IMR-90 (cell line): Measurements from ENCODE around the gene KIF18B. TPM values are rescaled to one million over a fixed set of nuclear protein-coding genes. Genes with fewer than 3 reads are reported as not detected.

Source experiments
- ATAC-seq: fragments of 200-7000 bp; cut with Tn5 transposase; 2 replicates; pipeline ENCODE4 v1.9.1; 2020; ENCODE audit warnings: low read depth, mild to moderate bottlenecking, moderate library complexity
- BruUV-seq: library from RNA; stranded (reverse); fragments of 400-500 nt; replicated peaks from 2 replicates; lab custom pipeline; 2021; lab: Mats Ljungman, UMichigan
- CTCF ChIA-PET: fragments of 300-600 bp; formaldehyde crosslinking; extraction: SDS; loops from one replicate; lab custom pipeline; 2021; ENCODE audit warnings: antibody characterized with exemption; lab: Yijun Ruan, JAX
- POLR2A ChIA-PET: fragments of 300-600 bp; sonication (Branson Sonifier 250); formaldehyde crosslinking; loops from one replicate; lab custom pipeline; 2022; ENCODE audit warnings: antibody characterized with exemption; ENCODE audit not compliant: unreplicated experiment; lab: Charles Lee
- DNase-seq: peaks from one replicate; pipeline ENCODE4 v3.0.0; 2013
- H2AFZ ChIP-seq: replicated peaks from 2 replicates; pipeline ENCODE3; 2013; ENCODE audit warnings: low read length, mild to moderate bottlenecking; ENCODE audit not compliant: poor library complexity
- H2AK5ac ChIP-seq: 2 replicates; pipeline ENCODE4 v1.6.1; 2013; ENCODE audit warnings: low read depth, low read length, inconsistent platforms
- H2AK9ac ChIP-seq: replicated peaks from 2 replicates; pipeline ENCODE3; 2013; ENCODE audit warnings: mild to moderate bottlenecking, low read depth, low read length, moderate library complexity; ENCODE audit not compliant: poor library complexity
- H2BK120ac ChIP-seq: 2 replicates; pipeline ENCODE4 v1.6.1; 2013; ENCODE audit warnings: low read depth, low read length, inconsistent platforms
- H2BK15ac ChIP-seq: 3 replicates; pipeline ENCODE4 v1.6.1; 2013; ENCODE audit warnings: low read depth, low read length, inconsistent platforms
- H2BK20ac ChIP-seq: 2 replicates; pipeline ENCODE4 v1.6.1; 2013; ENCODE audit warnings: low read depth, mild to moderate bottlenecking, inconsistent platforms, low read length, moderate library complexity
- H2BK5ac ChIP-seq: 2 replicates; pipeline ENCODE4 v1.6.1; 2013; ENCODE audit warnings: mild to moderate bottlenecking, low read depth, low read length, inconsistent platforms; ENCODE audit not compliant: poor library complexity, severe bottlenecking
- H3K14ac ChIP-seq: replicated peaks from 2 replicates; pipeline ENCODE4 v1.6.1; 2013; ENCODE audit warnings: low read depth, low read length, inconsistent platforms
- H3K18ac ChIP-seq: 2 replicates; pipeline ENCODE4 v1.6.1; 2013; ENCODE audit warnings: low read depth, low read length, control low read depth
- H3K23ac ChIP-seq: 2 replicates; pipeline ENCODE4 v1.6.1; 2013; ENCODE audit warnings: low read depth, low read length, inconsistent platforms
- H3K27ac ChIP-seq: 2 replicates; pipeline ENCODE4 v1.5.1; 2013; ENCODE audit warnings: mild to moderate bottlenecking, control low read depth, low read length; ENCODE audit not compliant: insufficient read depth
- H3K27me3 ChIP-seq: 2 replicates; pipeline ENCODE4 v1.6.1; 2013; ENCODE audit warnings: low read length; ENCODE audit not compliant: control insufficient read depth, insufficient read depth
- H3K36me3 ChIP-seq: 2 replicates; pipeline ENCODE4 v1.6.1; 2013; ENCODE audit warnings: low read length, mixed read lengths; ENCODE audit not compliant: control insufficient read depth, insufficient read depth
- H3K4ac ChIP-seq: 2 replicates; pipeline ENCODE4 v1.6.1; 2013; ENCODE audit warnings: low read depth, low read length, inconsistent platforms
- H3K4me1 ChIP-seq: 2 replicates; pipeline ENCODE4 v1.6.1; 2013; ENCODE audit warnings: low read length, mixed read lengths; ENCODE audit not compliant: control insufficient read depth, insufficient read depth
- H3K4me2 ChIP-seq: 2 replicates; pipeline ENCODE4 v1.6.1; 2013; ENCODE audit warnings: low read depth, mild to moderate bottlenecking, control low read depth, low read length, moderate library complexity
- H3K4me3 ChIP-seq: 2 replicates; pipeline ENCODE4 v1.5.1; 2013; ENCODE audit warnings: low read depth, mild to moderate bottlenecking, control low read depth, low read length, moderate library complexity; ENCODE audit not compliant: insufficient read depth
- H3K56ac ChIP-seq: 2 replicates; pipeline ENCODE4 v1.6.1; 2013; ENCODE audit warnings: low read length, inconsistent platforms; ENCODE audit not compliant: insufficient read depth; ENCODE audit errors: extremely low read depth
- H3K79me1 ChIP-seq, 2 experiments: 2 replicates each; pipeline ENCODE4 v1.6.1; 2013; ENCODE audit warnings: low read length in 2 of 2, inconsistent platforms in 1 of 2, low read depth in 1 of 2
- H3K9ac ChIP-seq: 2 replicates; pipeline ENCODE4 v1.6.1; 2013; ENCODE audit warnings: low read depth, low read length, control low read depth
- H3K9me1 ChIP-seq: 2 replicates; pipeline ENCODE4 v1.6.1; 2013; ENCODE audit warnings: low read length, inconsistent platforms; ENCODE audit not compliant: insufficient read depth
- H3K9me3 ChIP-seq: 2 replicates; pipeline ENCODE4 v1.6.1; 2013; ENCODE audit warnings: low read length; ENCODE audit not compliant: control insufficient read depth, insufficient read depth
- H4K20me1 ChIP-seq: 2 replicates; pipeline ENCODE4 v1.6.1; 2013; ENCODE audit warnings: low read length, inconsistent platforms; ENCODE audit not compliant: insufficient read depth
- H4K5ac ChIP-seq: 2 replicates; pipeline ENCODE4 v1.6.1; 2013; ENCODE audit warnings: mild to moderate bottlenecking, low read depth, low read length, control low read depth
- H4K8ac ChIP-seq, 2 experiments: 2 replicates each; pipeline ENCODE4 v1.6.1; 2013; ENCODE audit warnings: low read depth in 2 of 2, low read length in 2 of 2, control low read depth in 1 of 2, inconsistent platforms in 1 of 2
- H4K91ac ChIP-seq: 2 replicates; pipeline ENCODE4 v1.6.1; 2013; ENCODE audit warnings: low read depth, low read length, inconsistent platforms; ENCODE audit not compliant: insufficient read depth
- BHLHE40 ChIP-seq: fragments of 150-350 bp; IDR thresholded peaks from 2 replicates; pipeline ENCODE4 v1.6.1; 2016; ENCODE audit warnings: mild to moderate bottlenecking, low read depth, low read length
- CEBPB ChIP-seq: IDR thresholded peaks from 2 replicates; pipeline ENCODE4 v1.6.1; 2012; ENCODE audit warnings: low read depth, low read length, improper control_type of control experiment
- CTCF ChIP-seq: conservative IDR thresholded peaks from 2 replicates; pipeline ENCODE4 v1.5.1; 2012; ENCODE audit warnings: mild to moderate bottlenecking, low read depth, low read length, improper control_type of control experiment
- ELK1 ChIP-seq: fragments of 150-350 bp; IDR thresholded peaks from 2 replicates; pipeline ENCODE4 v1.6.1; 2016; ENCODE audit warnings: low read depth, mild to moderate bottlenecking, low read length, moderate library complexity, borderline replicate concordance
- FOS ChIP-seq: fragments of 150-350 bp; IDR thresholded peaks from 2 replicates; pipeline ENCODE4 v1.6.1; 2016; ENCODE audit warnings: low read depth, low read length
- MAFK ChIP-seq: IDR thresholded peaks from 2 replicates; pipeline ENCODE4 v1.6.1; 2012; ENCODE audit warnings: low read depth, low read length, improper control_type of control experiment
- MAZ ChIP-seq: IDR thresholded peaks from 2 replicates; pipeline ENCODE4 v1.6.1; 2012; ENCODE audit warnings: low read depth, mild to moderate bottlenecking, low read length, improper control_type of control experiment, moderate library complexity, borderline replicate concordance
- MXI1 ChIP-seq: IDR thresholded peaks from 2 replicates; pipeline ENCODE4 v1.6.1; 2012; ENCODE audit warnings: low read depth, mild to moderate bottlenecking, low read length, moderate library complexity, borderline replicate concordance
- NFE2L2 ChIP-seq: fragments of 150-350 bp; IDR thresholded peaks from 2 replicates; pipeline ENCODE4 v1.6.1; 2016; ENCODE audit warnings: low read depth, mild to moderate bottlenecking, low read length
- POLR2A ChIP-seq: IDR thresholded peaks from 2 replicates; pipeline ENCODE4 v1.6.1; 2012; ENCODE audit warnings: mild to moderate bottlenecking, low read depth, low read length
- RAD21 ChIP-seq: IDR thresholded peaks from 2 replicates; pipeline ENCODE4 v1.6.1; 2012; ENCODE audit warnings: low read length, improper control_type of control experiment
- RCOR1 ChIP-seq: IDR thresholded peaks from 2 replicates; pipeline ENCODE4 v1.6.1; 2012; ENCODE audit warnings: mild to moderate bottlenecking, low read length, improper control_type of control experiment; ENCODE audit not compliant: insufficient replicate concordance
- RFX5 ChIP-seq: IDR thresholded peaks from 2 replicates; pipeline ENCODE4 v1.8.0; 2012; ENCODE audit warnings: low read depth, mild to moderate bottlenecking, low read length, moderate library complexity
- USF2 ChIP-seq: fragments of 150-350 bp; IDR thresholded peaks from 2 replicates; pipeline ENCODE4 v1.6.1; 2017; ENCODE audit warnings: mild to moderate bottlenecking, antibody characterized with exemption, low read length, low read depth
- WGBS, 2 experiments: methylation state at CpG; one replicate each; pipeline versions ENCODE4 v1.1.5 to v1.1.7; 2013; ENCODE audit warnings: missing lambda C conversion rate in 2 of 2; ENCODE audit not compliant: insufficient read length in 1 of 2; ENCODE audit errors: extremely low coverage in 2 of 2; 5-methylcytosine and 5-hydroxymethylcytosine counted together
- dilution Hi-C: fragments of 300-500 bp; cut with HindIII; formaldehyde crosslinking; loops from one replicate; pipeline ENCODE4 v1.14.3; 2018; ENCODE audit warnings: low sequenced_read_pairs; ENCODE audit not compliant: unreplicated experiment
- in situ Hi-C: fragments of 300-500 bp; cut with MboI; formaldehyde crosslinking; loops from 3 replicates; pipeline ENCODE4 v1.14.3; 2019; ENCODE audit warnings: low sequenced_read_pairs, inconsistent platforms, mixed read lengths
- intact Hi-C: fragments of 100-400 bp; cut with micrococcal nuclease; formaldehyde crosslinking; loops from 2 replicates; pipeline ENCODE4 v1.10.0; 2022
- polyA plus RNA-seq, 3 experiments: library from polyadenylated mRNA; depleted of rRNA; stranded (reverse); fragments of >200 nt; gene quantifications; 2 replicates each; pipeline ENCODE4 v1.2.3, GENCODE V29; 2012; ENCODE audit warnings: low replicate concordance in 1 of 3
- total RNA-seq: library from RNA; depleted of rRNA; stranded (reverse); fragments of >200 nt; gene quantifications from 2 replicates; pipeline ENCODE4 v1.2.3, GENCODE V29; 2012

Gene KIF18B
- total and polyA plus RNA-seq, 2 of the 4 experiments (the other 2 are of a cell fraction), result 1.3 to 16.0 TPM

GRCh38 chr17:44925731-44926697 is 21.6 kb downstream of the KIF18B start:
- Histone ChIP-seq H3K4me1 (no peaks in the 10 kb centered on the region), H2BK15ac (no peak overlapping the region), H3K18ac (no peak overlapping the region), H3K4me2 (no peak overlapping the region), H3K56ac (no peak overlapping the region), H2BK20ac (no peak overlapping the region), H2AK9ac (no peak overlapping the region), H3K9me3 (no peaks in the 10 kb centered on the region), H4K8ac (no peak overlapping the region), H3K9me1 (no peaks in the 10 kb centered on the region), H2AFZ (no peak overlapping the region), H3K27me3 (peaks cover under 1% of the 10 kb centered on the region; the same call in 1 of the 2 replicates), H3K23ac (no peak overlapping the region), H3K9ac (no peak overlapping the region), H4K5ac (no peak overlapping the region), H3K79me1 (peaks cover 3% of the 10 kb centered on the region in 2 experiments; a peak in 2 of 4 replicates), H3K4me3 (no peak overlapping the region), H3K14ac (no peak overlapping the region), H2BK5ac (no peak overlapping the region), H4K91ac (no peak overlapping the region), H3K27ac (no peak overlapping the region), H3K36me3 (peaks cover 10% of the 10 kb centered on the region), H4K20me1 (no peaks in the 10 kb centered on the region), H2AK5ac (no peak overlapping the region), H2BK120ac (no peak overlapping the region), H3K4ac (no peak overlapping the region)
- intact Hi-C loops (no loop called here), in situ Hi-C loops (no loop called here), dilution Hi-C loops (no loop called here)
- WGBS, 2 experiments, result 73% methylated on average over 2 of the region's 18 CpGs; no CpG with 5 or more reads in 1 of the 2 experiments
- BruUV-seq, result no TSS peak
- ChIA-PET CTCF (no interaction called here), POLR2A (no interaction called here)
- DNase-seq (no peak), ATAC-seq (no peak)
- TF ChIP-seq RAD21, result no peak
- no peak for TF ChIP-seq MXI1
- TF ChIP-seq NFE2L2, result no peak
- TF ChIP-seq MAZ, result no peak
- no peak for TF ChIP-seq USF2
- no peak for TF ChIP-seq CEBPB
- TF ChIP-seq ELK1, result no peak
- no peak for TF ChIP-seq CTCF
- no peak for TF ChIP-seq POLR2A
- no peak for TF ChIP-seq MAFK
- TF ChIP-seq FOS, result no peak
- no peak for TF ChIP-seq BHLHE40
- TF ChIP-seq RFX5, result no peak
- no peak for TF ChIP-seq RCOR1
